Kasumi-1 (cell line): ENCODE measurements around the gene GLRX2.
"Not testable (repeated sequence)": the region's sequence is repeated elsewhere in the genome, so short reads cannot be mapped to it uniquely, and the experiment has no call there.

Source experiments
- DNase-seq, 2 experiments: peaks; one replicate each; lab custom pipeline; 2025; lab: John Stamatoyannopoulos, UW

Gene GLRX2

DNA sequence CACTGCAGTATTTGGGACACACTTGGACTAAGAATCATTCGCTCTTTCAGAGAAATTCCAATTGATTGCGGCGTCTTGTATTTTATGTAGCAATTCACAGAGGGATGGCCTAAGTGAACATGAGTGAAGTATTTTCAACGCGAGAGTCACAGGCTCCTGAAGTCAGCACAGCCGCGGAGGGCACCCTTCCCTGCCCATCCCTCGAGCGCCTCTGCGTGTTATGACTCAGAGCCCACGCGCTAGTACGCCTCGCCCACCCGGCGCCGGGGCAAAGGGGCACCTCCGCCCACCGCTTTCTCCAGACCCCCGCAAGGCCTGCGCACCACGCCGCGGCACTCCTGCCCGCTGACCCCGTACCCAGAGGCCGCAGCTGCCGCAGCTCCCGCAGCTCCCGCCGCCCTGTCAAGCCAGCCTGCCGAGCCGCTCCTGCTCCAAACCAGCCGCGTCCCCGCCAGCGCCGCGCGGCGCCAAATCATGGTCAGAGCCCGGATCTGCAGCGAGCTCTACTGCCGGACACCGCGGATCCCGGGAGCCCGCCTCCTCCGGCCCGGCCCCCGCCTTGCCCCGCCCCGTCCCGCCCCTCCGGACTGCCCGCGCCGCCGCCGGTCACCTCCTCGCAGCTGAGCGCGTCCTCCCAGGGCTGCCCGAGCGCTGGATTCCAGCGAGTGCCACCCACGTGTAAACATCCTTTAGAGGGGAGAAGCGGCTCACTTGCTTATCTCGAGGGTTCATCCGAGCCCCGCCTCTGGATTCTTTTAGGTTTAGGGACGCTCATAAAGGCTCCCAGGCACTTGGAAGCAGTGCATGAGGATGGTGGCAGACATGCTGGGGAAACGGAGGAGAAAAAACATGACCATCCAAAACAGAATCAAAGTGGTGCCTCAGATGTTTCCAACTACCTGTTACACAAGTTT is at the start of gene GLRX2:
Gene GLRX2 (minus strand): TSS at position 508 of the 914 bp plus-strand sequence. CDS start 32 bp downstream, at position 476.
- DNase-seq = peak; percentile 79 to 80

DNA sequence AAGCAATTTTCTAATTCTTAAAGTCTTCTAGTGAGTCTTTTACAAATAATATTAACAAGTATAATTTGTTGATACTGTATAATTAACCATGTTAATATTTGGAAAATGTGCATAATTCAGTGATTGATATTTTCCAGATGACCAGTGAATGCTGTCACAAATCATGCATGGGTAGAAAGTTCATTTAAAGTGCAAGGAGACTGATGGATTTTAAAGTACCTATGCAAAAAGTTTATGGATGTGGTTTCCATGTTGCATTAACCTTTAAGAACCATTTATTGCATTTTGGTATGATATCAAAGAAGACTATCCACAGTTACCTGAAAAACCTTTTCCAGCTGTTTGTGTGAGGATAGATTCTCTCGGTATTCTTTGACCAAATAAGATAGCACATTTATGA is 39.8 kb upstream of the GLRX2 start:
- DNase-seq = no peak

GRCh38 chr1:193144361-193144938 is 39.2 kb upstream of the GLRX2 start:
- no peak for DNase-seq

GRCh38 chr1:193143285-193143684 is 38.1 kb upstream of the GLRX2 start:
- DNase-seq = peak; percentile 7 to 50

GRCh38 chr1:193142409-193142808 is 37.2 kb upstream of the GLRX2 start:
- no peak for DNase-seq

GRCh38 chr1:193141804-193142203 is 36.6 kb upstream of the GLRX2 start:
- no peak for DNase-seq

- DNase-seq = no peak
Measured at GRCh38 chr1:193140254-193140653, 35.0 kb upstream of the GLRX2 start.

GRCh38 chr1:193131266-193131860 is 26.1 kb upstream of the GLRX2 start:
- DNase-seq = no peak

DNA sequence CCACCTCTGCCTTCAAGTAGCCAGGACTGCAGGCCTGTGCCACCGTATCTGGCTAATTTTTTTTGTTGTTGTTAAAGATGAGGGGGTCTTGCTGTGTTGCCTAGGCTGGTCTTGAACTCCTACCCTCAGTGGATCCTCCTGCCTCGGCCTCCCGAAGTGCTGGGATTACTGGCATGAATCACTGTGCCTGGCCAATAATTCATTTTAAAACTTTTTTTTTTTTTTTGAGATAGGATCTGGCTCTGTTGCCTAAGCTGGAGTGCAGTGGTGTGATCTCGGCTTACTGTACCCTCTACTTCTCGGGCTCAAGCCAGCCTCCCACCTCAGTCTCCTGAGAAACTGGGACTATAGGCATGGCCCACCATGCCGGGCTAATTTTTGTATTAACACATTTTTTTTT is 20.2 kb upstream of the GLRX2 start:
- no peak for DNase-seq

GRCh38 chr1:193123751-193124150 is 18.5 kb upstream of the GLRX2 start:
- no peak for DNase-seq

DNA sequence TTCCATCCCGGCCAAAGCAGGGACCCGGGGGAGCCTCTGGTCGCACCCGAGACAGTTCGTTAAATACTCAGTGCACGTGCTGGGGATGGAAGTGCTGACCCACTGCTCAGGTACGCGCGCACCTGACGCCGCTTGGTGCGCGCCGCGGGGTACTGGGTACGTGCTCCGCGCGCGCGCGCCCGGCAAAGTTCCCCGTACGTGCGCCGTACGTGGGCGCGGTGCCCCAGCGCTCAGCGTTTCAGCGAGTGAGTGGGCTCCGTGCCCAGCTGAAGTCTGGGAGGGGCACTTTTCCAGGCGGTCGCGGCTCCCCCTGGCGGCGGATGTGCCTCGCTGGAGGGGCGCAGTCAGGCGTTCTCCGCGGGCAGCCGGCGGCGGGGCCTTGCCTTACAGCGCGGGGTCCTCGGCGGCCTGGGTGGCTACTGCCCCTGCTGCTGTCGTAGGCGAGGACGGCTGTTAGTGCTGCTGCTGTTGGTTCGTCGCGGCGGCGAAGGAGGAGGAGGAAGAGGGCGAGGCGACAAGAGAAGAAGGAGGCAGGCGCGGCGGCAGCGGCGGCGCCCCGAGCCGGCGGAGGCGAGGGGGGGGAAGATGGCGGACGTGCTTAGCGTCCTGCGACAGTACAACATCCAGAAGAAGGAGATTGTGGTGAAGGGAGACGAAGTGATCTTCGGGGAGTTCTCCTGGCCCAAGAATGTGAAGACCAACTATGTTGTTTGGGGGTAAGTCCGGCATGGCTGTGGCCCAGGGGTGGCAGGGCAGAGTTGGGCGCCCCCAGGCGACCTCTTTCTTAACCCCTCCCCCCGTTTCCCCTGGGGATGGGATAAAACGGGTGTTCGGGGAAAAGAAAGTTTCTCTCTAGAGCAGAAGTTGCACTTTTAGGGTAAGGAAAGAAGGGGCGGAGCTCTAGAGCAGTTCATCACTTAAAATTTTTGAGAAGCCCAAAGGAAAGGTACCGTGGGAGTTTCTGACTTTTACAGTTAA is 16.7 kb upstream of the GLRX2 start, which contains the start of gene CDC73:
Gene CDC73 (plus strand): TSS at position 416 of the 978 bp plus-strand sequence. CDS start 170 bp downstream, at position 586.
- DNase-seq = peak; percentile 94 to 95

DNA sequence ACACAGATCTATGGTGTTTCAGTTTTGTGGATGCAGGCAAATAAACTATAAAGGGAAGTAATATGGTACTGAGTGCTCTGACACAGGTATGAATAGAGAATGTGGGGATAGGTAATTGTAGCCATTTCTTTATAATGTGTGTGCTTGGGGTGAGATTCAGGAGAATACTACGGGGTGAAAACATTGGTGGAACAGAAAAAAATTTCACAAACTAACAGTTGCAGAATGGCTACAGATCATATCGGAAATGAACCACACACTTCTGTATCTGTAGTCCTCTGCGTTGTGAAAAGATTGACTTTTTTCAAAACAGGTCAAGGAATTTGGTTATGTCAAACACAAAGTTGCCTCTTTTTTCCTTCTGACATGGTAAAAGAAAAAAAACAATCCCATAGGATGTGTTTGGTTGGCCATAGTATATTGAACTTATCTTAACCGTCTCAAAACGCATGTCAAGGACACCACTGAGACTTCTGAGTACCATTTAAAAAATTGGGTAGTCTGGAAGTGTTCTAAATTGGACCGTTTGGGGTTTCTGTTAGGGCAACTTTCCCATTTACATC is 15.5 kb upstream of the GLRX2 start:
- no peak for DNase-seq

DNA sequence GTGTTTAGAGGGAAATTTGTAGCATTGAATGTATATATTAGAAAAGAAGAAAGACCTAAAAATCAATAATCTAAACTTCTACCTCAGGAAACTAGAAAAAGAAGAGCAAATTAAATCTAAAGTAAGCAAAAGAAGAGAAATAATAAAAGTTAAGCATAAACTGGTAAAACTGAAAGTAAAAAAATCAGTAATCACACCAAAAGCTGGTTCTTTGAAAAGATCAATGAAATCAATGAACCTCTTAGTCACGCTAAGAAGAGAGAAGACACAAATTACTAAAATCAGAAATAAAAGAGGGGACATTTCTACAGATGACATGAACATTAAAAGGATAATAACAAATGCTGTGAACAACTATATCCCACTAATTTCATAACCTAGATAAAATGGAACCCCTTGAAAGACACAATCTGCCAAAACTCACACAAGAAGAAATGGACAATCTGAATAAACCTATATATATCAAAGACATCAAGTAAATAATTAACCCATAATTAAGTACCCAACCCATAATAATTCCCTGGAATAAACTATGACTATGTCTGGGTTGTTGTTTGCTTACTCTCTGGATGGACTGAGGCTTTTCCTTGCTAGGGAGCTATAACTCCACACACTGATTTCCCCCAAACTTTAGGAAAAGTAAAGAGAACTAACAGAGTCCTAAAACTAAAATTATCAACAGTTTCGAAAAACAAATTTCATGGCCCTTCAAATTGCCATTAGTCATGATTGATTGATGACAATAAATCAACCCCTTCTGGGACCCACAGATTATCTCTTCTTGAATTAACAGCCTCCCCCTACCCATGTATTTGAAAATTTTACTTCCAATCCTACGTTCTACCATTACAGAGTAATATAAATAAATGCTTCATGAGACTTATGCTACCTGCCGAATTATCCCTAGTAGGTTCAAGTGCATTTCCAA is 13.9 kb upstream of the GLRX2 start:
- DNase-seq = no peak

DNA sequence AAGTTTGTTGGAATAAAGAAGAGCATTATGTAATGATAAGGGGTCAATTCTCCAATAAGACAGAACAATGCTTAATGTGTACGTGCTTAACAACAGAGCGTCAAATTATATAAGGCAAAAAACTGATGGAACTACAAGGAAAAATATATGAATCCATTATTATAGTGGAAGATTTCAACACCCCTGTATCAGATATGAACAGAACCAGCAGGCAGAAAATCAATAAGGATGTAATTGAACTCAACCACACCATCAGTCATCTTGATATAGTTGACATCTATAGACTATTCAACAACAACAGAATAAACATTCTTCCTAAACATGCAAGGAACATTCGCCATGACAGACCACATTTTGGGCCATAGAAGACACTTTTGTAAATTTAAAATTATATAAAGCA is 13.0 kb upstream of the GLRX2 start:
- no peak for DNase-seq

- not testable (repeated sequence) for DNase-seq
Measured at GRCh38 chr1:193117167-193117566, 12.0 kb upstream of the GLRX2 start.

DNA sequence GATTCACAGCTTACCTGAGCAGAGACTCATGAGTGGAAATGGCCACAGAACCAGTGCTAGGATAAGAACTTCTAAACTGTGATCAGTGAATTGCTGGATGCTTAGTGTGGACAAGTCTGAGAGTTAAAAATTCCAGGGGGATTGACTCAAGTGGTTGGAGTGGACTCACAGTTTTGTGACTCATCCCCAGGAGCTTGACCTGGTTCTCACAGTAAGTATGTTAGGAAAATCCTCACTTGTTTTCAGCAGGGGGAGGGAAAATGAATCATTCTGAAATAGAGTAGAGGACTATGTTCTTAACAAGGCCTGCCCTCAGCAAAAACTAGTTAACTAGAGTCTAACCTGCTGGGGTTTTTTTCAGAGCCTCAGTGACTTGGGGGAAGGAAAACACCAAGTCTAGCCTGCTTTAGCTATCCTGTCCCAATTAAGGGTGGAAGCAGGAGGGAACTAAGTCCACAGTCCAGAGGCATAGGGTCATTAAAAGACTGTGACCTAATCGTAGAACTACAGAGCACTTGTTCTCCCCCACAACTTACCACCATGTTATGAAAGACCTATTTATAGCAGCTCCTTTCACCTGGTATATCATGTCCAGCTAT is 10.5 kb upstream of the GLRX2 start:
- DNase-seq = no peak

DNA sequence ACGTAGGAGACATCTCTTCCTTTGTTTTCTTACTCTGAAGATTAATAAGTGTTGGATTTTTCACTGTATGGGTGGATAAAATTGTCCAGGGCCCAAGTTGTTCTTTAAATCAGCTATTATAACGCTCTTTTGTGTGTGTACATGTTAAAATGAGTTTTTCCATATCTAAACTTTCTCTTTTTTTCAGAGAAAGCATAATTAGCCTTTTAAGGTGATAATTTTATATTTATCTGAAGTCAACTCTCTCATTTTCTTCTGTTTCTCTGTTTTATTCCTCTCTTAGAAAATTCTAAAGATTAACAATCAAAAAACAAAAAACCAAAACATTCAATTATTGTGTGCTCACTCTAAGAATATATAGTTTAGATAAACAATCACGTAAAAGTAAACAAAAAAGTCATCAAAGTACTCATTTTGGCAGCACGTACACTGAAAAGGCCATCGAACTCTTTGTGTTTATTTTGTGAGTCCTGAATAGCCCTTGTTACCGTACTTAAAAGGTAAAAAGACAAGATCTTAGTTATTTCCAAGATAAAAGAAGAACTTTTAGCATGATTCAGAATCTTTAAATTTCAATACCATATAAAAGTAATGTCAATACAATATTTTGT is 9.4 kb upstream of the GLRX2 start:
- no peak for DNase-seq

DNA sequence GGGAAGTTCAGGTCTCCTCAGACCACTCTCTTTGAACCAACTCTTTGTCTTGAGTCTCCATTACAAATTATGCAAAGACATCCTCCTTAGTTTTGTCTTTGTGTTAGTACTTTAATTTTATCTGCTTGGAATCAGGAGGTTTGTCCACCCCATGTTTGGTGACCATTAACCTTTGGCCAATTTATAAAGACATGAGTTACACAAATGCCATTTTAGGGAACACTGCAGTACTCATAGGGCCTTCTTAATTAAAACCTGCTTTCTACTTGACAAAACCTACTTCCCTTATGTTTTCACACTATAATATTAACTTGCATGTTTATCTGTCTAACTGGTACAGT is 8.7 kb upstream of the GLRX2 start:
- no peak for DNase-seq

DNA sequence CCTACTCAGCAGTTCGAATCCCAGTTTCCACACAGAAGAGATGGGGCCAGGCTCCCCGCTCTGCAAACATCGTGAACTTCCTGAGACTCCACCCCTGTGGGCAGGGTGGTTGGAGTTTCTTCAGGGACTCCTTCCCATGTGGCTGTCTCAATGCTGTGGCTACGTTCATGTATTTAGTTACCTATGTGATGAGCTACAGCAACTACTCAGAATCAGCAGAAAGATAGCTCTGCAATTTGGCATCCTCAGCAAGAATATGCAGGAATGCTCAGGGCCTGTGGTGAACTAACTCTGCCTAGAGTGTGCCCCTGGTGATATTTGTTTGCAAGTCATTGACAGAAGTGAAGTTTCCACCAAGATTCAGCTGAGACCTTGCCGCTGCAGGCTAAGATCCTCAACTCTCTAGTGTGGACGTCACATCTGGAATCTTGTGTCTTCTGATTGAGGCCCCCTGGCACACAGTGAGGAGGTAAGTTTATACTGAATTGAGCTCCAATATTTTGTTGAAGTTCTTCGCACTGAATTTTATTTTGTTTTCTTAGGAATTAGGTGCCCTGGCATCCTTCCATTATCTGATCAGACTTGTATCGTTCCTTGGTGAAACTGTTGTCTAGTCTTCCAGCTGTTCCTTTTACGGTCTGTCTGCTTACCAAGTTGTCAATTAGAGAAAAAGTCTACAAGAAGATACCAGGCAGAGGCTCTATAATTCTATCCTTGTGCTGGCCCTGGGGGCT is 8.2 kb upstream of the GLRX2 start:
- DNase-seq = no peak
